Endothelial cell (in vitro differentiated cells): Measurements from ENCODE around the gene CYB561. TPM values are rescaled to one million over a fixed set of nuclear protein-coding genes. Genes with fewer than 3 reads are reported as not detected.

Experiments
- DNase-seq: peaks from one replicate; pipeline ENCODE4 v3.0.0; 2021; ENCODE audit warnings: low spot score
- H3K27ac Mint-ChIP-seq: one replicate; pipeline ENCODE4 v1.8.0; 2021; ENCODE audit warnings: mixed read lengths, inconsistent platforms; ENCODE audit not compliant: unreplicated experiment
- H3K27me3 Mint-ChIP-seq: one replicate; pipeline ENCODE4 v1.8.0; 2021; ENCODE audit warnings: mild to moderate bottlenecking, moderate library complexity, mixed read lengths, inconsistent platforms; ENCODE audit not compliant: unreplicated experiment
- H3K36me3 Mint-ChIP-seq: one replicate; pipeline ENCODE4 v1.8.0; 2021; ENCODE audit warnings: mild to moderate bottlenecking, low read depth, mixed read lengths, inconsistent platforms; ENCODE audit not compliant: unreplicated experiment
- H3K4me1 Mint-ChIP-seq: one replicate; pipeline ENCODE4 v1.8.0; 2021; ENCODE audit warnings: mild to moderate bottlenecking, mixed read lengths, inconsistent platforms; ENCODE audit not compliant: unreplicated experiment
- H3K4me3 Mint-ChIP-seq: one replicate; pipeline ENCODE4 v1.8.0; 2021; ENCODE audit warnings: mild to moderate bottlenecking, mixed read lengths, inconsistent platforms; ENCODE audit not compliant: unreplicated experiment
- H3K9me3 Mint-ChIP-seq: one replicate; pipeline ENCODE4 v1.8.0; 2021; ENCODE audit warnings: mixed read lengths, inconsistent platforms; ENCODE audit not compliant: unreplicated experiment
- CTCF ChIP-seq: fragments of 200-600 bp; sonication (generic); IDR thresholded peaks from one replicate; pipeline ENCODE4 v1.5.0; 2021; ENCODE audit warnings: antibody characterized with exemption; ENCODE audit not compliant: unreplicated experiment
- total RNA-seq: library from RNA; stranded (reverse); fragmentation: NEBNext Ultra II Directional; extraction: Animal tissue kit (Norgen Biotek cat#: 25700); gene quantifications from one replicate; pipeline ENCODE4 v1.2.1, GENCODE V29; 2021; ENCODE audit not compliant: unreplicated experiment

The CYB561 gene
- total RNA-seq, 1 donor from 2014 or later = 57.3 TPM

GRCh38 chr17:63479495-63480184 is 33.5 kb upstream of the CYB561 start:
- peaks cover 33% of the 10 kb centered on the region for H3K4me1 Mint-ChIP-seq
- H3K36me3 Mint-ChIP-seq = peaks cover 7% of the 10 kb centered on the region
- H3K27me3 Mint-ChIP-seq = peaks cover 10% of the 10 kb centered on the region
- H3K27ac Mint-ChIP-seq = no peak overlapping the region
- no peak for TF ChIP-seq CTCF
- DNase-seq = no peak
- H3K9me3 Mint-ChIP-seq = no peaks in the 10 kb centered on the region
- H3K4me3 Mint-ChIP-seq = no peak overlapping the region

GRCh38 chr17:63478814-63479494 is 32.8 kb upstream of the CYB561 start:
- peak; percentile 58 for TF ChIP-seq CTCF
- peaks cover 39% of the 10 kb centered on the region for H3K4me1 Mint-ChIP-seq
- no peak overlapping the region for H3K27ac Mint-ChIP-seq
- DNase-seq = peak; percentile 88
- peaks cover 7% of the 10 kb centered on the region for H3K36me3 Mint-ChIP-seq
- peaks cover 10% of the 10 kb centered on the region for H3K27me3 Mint-ChIP-seq
- H3K4me3 Mint-ChIP-seq = no peak overlapping the region
- no peaks in the 10 kb centered on the region for H3K9me3 Mint-ChIP-seq

- no peaks in the 10 kb centered on the region for H3K9me3 Mint-ChIP-seq
- peak overlapping the region; percentile 89 for H3K4me3 Mint-ChIP-seq
- peaks cover under 1% of the 10 kb centered on the region for H3K36me3 Mint-ChIP-seq
- peaks cover 35% of the 10 kb centered on the region for H3K4me1 Mint-ChIP-seq
- peaks cover 10% of the 10 kb centered on the region for H3K27me3 Mint-ChIP-seq
- TF ChIP-seq CTCF = no peak
- H3K27ac Mint-ChIP-seq = no peak overlapping the region
- peak; percentile 27 for DNase-seq
Measured at GRCh38 chr17:63477480-63478440, 31.7 kb upstream of the CYB561 start.

- Mint-ChIP-seq H3K4me1 (peaks cover 35% of the 10 kb centered on the region), H3K4me3 (peak within 1 kb of the TSS; percentile 89), H3K27me3 (peaks cover 8% of the 10 kb centered on the region), H3K36me3 (no peaks in the 10 kb centered on the region), H3K9me3 (no peaks in the 10 kb centered on the region), H3K27ac (no peak within 1 kb of the TSS)
- no peak for TF ChIP-seq CTCF
- DNase-seq = peak; percentile 33
Measured at GRCh38 chr17:63476854-63477479, 30.9 kb upstream of the CYB561 start, which contains the start of gene ACE. ACE (plus strand) TSS chr17:63477061; CDS start chr17:63477095, 34 bp downstream.
